Measurements from ENCODE around the gene BSND.

DNA sequence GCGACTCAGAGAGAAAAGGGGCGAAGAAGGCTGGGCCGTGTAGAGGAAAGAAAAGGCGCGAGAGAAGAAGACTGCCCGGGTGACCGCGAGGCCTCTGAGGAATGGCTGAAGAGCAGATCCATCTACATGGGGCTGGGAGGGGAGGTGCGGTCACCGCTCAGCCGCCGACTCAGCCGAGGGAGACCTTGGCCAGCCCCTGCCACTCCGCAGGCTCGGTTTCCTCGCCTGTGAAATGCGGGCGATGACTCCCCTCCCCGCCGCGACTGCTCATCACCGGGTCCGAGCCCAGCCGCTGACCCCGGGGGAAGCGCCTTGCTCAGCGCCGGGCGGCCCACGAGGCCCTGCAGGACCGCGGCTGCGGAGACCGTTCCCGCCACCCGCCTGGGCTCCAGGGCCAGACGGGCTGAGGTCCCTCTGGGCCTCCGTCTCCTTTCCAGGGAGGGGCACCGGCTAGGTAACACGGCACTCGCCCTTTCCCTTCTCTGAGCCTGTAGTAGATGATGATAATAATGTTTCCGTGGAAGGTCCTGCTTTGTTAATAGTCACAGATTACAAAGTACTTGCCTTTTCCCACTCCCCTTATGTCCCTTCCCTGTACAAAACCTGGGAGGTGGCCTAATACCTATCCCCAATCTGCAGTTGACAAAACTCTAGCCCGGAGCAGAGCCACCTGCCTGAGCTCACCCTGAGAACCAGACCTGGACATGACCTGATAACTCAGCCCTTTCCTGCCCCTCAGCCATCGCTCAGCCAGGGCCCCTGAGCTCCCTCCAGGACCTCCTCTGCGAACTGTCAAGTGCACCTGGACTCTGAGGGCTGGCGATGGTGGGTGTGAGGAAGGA lies 1.6 kb upstream of the BSND start:
- TF ChIP-seq, protein P1, sequence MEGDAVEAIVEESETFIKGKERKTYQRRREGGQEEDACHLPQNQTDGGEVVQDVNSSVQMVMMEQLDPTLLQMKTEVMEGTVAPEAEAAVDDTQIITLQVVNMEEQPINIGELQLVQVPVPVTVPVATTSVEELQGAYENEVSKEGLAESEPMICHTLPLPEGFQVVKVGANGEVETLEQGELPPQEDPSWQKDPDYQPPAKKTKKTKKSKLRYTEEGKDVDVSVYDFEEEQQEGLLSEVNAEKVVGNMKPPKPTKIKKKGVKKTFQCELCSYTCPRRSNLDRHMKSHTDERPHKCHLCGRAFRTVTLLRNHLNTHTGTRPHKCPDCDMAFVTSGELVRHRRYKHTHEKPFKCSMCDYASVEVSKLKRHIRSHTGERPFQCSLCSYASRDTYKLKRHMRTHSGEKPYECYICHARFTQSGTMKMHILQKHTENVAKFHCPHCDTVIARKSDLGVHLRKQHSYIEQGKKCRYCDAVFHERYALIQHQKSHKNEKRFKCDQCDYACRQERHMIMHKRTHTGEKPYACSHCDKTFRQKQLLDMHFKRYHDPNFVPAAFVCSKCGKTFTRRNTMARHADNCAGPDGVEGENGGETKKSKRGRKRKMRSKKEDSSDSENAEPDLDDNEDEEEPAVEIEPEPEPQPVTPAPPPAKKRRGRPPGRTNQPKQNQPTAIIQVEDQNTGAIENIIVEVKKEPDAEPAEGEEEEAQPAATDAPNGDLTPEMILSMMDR (IDR thresholded peaks at IDR 0.05): no peak
- no peak for TF ChIP-seq POLR2A (IDR thresholded peaks at IDR 0.05)
